Transverse colon (tissue), 4 donors: ENCODE results near the gene FOXP2. TPM values are rescaled to one million over a fixed set of nuclear protein-coding genes. Genes with fewer than 3 reads are reported as not detected.
"Not testable (repeated sequence)": the region's sequence is repeated elsewhere in the genome, so short reads cannot be mapped to it uniquely, and the experiment has no call there.

Experiments
- DNase-seq: peaks from one replicate; pipeline ENCODE4 v3.0.0-alpha.2; 2019
- H3K27ac ChIP-seq, 4 donors: fragments of 200-600 bp; sonication (generic); 2 replicates each; pipeline ENCODE4 v1.5.1; 2016 to 2018; ENCODE audit warnings: inconsistent platforms in 4 of 4
- H3K27me3 ChIP-seq: fragments of 200-600 bp; sonication (generic); 2 replicates; pipeline ENCODE4 v1.5.1; 2017; ENCODE audit warnings: inconsistent platforms
- H3K36me3 ChIP-seq, 4 donors: fragments of 200-600 bp; sonication (generic); 2 replicates each; pipeline ENCODE4 v1.5.1; 2017 to 2019; ENCODE audit warnings: inconsistent platforms in 4 of 4
- H3K4me1 ChIP-seq, 4 donors: fragments of 200-600 bp; sonication (generic); 2 replicates each; pipeline ENCODE4 v1.5.1; 2017 to 2020; ENCODE audit warnings: inconsistent platforms in 4 of 4
- H3K4me3 ChIP-seq, 4 donors: fragments of 200-600 bp; sonication (generic); 1 replicate in 1 of 4; 2 replicates in 3 of 4; pipeline versions ENCODE4 v1.5.1 to v1.6.1; 2017 to 2019; ENCODE audit warnings: inconsistent platforms in 4 of 4
- H3K9me3 ChIP-seq, 2 donors: fragments of 200-600 bp; sonication (generic); 2 replicates each; pipeline ENCODE4 v1.5.1; 2017 to 2019; ENCODE audit warnings: inconsistent platforms in 2 of 2
- EP300 ChIP-seq: sonication (generic); formaldehyde crosslinking; IDR thresholded peaks from one replicate; pipeline ENCODE4 v1.6.1; 2017; ENCODE audit warnings: antibody characterized with exemption, low read depth
- POLR2A ChIP-seq: fragments of 450-650 bp; IDR thresholded peaks from one replicate; pipeline ENCODE4 v1.6.1; 2016; ENCODE audit warnings: antibody characterized with exemption, mild to moderate bottlenecking, moderate library complexity
- POLR2AphosphoS5 ChIP-seq, 3 donors: sonication (generic); formaldehyde crosslinking; IDR thresholded peaks; one replicate each; pipeline ENCODE4 v1.6.1; 2016; ENCODE audit warnings: antibody characterized with exemption in 3 of 3
- WGBS, 2 donors: methylation state at CpG; one replicate each; pipeline ENCODE4 v1.1.5; 2018; ENCODE audit warnings: low coverage in 1 of 2; 5-methylcytosine and 5-hydroxymethylcytosine counted together
- in situ Hi-C, 4 donors: fragments of 200-750 bp; cut with MboI; loops; one replicate each; pipeline versions ENCODE4 v1.15.0 to v1.15.1; 2017; ENCODE audit warnings: low sequenced_read_pairs in 3 of 4, low pct_ligation_motif_present in 1 of 4, low pct_unique_long_range_greater_than_20kb in 1 of 4
- intact Hi-C: fragments of 100-400 bp; cut with DNase I; formaldehyde crosslinking; loops from one replicate; pipeline ENCODE4 v1.15.1; 2023; ENCODE audit warnings: low total_unique reads
- total RNA-seq, 4 donors: library from RNA; depleted of rRNA; stranded (reverse); fragments of >200 nt; gene quantifications; one replicate each; pipeline ENCODE4 v1.1.0, GENCODE V29; 2016
- TF ChIP-seq, protein P1 (sequence below), 5 experiments: fragments of 200-600 bp in 3 of 5; fragments of 450-650 bp in 2 of 5; sonication (generic) in 3 of 5; IDR thresholded peaks; 1 replicate in 2 of 5; 2 replicates in 3 of 5; pipeline ENCODE4 v1.5.1; 2016 to 2017; ENCODE audit warnings: antibody characterized with exemption in 5 of 5, inconsistent platforms in 3 of 5, mild to moderate bottlenecking in 2 of 5, moderate library complexity in 1 of 5

Gene FOXP2
- total RNA-seq, 4 donors from 2014 or later: 20.5 to 102 (median 34.0) TPM

DNA sequence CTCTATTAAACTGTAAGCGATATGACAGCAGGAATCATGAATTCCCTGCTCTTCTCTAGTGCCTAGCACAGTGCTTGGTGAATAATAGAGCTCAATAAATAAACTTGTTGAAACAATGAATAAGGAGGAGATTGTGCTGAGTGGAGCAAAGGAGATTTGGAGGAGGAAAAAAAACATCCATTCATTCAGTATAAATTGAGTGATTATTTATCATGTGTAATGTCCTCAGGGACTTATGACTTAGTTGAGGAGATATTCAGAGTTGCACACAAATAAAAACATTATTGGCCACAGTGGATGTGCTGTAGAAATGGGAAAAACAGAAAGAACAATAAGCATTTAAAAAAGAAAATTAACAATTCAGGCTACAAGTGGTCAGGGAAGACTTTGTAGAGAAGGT lies 125.7 kb downstream of the FOXP2 start:
- in situ Hi-C loops: loop anchor here in 1 of 4 donors (25.0 kb wide), 1 partner anchor 453 kb away; no protein-coding TSS in a partner anchor
- 85 to 100% methylated on average over 1 of the region's 1 CpG for WGBS, 2 donors
- TF ChIP-seq POLR2AphosphoS5 (IDR thresholded peaks at IDR 0.05) (no peak), EP300 (no peak), POLR2A (no peak)
- TF ChIP-seq, protein P1, sequence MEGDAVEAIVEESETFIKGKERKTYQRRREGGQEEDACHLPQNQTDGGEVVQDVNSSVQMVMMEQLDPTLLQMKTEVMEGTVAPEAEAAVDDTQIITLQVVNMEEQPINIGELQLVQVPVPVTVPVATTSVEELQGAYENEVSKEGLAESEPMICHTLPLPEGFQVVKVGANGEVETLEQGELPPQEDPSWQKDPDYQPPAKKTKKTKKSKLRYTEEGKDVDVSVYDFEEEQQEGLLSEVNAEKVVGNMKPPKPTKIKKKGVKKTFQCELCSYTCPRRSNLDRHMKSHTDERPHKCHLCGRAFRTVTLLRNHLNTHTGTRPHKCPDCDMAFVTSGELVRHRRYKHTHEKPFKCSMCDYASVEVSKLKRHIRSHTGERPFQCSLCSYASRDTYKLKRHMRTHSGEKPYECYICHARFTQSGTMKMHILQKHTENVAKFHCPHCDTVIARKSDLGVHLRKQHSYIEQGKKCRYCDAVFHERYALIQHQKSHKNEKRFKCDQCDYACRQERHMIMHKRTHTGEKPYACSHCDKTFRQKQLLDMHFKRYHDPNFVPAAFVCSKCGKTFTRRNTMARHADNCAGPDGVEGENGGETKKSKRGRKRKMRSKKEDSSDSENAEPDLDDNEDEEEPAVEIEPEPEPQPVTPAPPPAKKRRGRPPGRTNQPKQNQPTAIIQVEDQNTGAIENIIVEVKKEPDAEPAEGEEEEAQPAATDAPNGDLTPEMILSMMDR (IDR thresholded peaks at IDR 0.05): no peak
- Histone ChIP-seq H3K36me3 (no peaks in the 10 kb centered on the region), H3K4me3 (no peak overlapping the region), H3K4me1 (peaks cover 0 to 4% (median under 1%) of the 10 kb centered on the region in 4 donors), H3K9me3 (no peaks in the 10 kb centered on the region), H3K27me3 (no peaks in the 10 kb centered on the region), H3K27ac (no peak overlapping the region)
- DNase-seq: no peak
- intact Hi-C loops: no loop called here

DNA sequence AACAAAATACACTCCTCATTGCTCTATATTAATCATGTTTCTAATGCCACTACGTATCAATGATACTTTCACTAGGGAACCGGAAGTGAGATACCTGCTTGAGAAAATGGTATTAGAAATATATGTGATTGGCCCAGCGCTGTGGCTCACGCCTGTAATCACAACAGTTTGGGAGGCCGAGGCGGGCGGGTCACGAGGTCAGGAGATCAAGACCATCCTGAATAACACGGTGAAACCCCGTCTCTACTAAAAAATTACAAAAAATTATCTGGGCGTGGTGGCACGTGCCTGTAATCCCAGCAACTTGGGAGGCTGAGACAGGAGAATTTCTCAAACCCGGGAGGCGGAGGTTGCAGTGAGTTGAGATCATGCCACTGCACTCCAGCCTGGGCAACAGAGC lies 132.7 kb downstream of the FOXP2 start:
- H3K27me3 ChIP-seq, H3K27ac ChIP-seq, H3K4me3 ChIP-seq, H3K4me1 ChIP-seq, H3K36me3 ChIP-seq, DNase-seq, H3K9me3 ChIP-seq, intact Hi-C loops: not testable (repeated sequence)
- WGBS, 2 donors: 91 to 93% methylated on average over 14 of the region's 14 CpGs
- in situ Hi-C loops: loop anchor here in 1 of 4 donors (25.0 kb wide), 1 partner anchor 460 kb away; no protein-coding TSS in a partner anchor

DNA sequence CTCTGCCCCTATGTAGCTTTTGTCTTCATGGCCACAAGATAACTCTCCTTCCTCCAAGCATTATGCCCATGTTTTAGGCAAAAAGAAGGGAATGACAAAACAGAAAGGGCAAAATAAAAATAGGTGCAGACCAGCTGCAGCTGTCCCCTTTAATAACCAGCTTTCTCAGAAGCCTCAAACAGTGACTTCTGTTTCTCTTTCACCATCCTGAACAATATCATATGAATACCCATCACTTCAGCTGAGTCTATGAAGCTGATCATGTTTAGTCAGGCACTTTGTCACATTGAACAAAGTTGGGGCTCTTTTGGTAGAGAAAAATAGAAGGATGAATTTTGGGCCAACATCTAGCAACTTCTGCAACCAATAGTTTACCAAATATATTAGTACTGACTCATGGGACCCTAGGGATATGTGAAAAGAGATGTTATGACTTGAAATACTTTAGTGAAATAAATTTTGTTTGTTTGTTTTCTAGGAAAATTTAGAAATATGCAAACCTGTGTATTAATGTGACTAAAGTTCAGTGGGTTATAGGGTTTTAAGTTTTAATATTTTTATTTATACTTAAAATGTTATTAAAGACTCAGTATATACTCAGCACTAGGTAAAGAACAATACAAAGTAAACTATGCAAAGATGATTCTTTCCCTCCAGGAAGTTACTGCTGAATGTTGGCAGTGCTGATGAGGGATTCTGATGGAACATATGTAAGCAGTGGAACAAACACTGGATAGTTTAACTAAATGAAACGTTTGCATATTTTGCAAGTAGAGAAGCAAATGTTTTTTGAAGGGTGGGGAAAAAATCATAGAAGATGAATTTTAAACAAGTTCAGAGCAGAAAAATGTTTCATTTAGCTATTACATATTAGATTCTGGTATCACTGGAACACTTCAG lies 133.7 kb downstream of the FOXP2 start:
- H3K27me3 ChIP-seq: no peaks in the 10 kb centered on the region
- no peaks in the 10 kb centered on the region for H3K9me3 ChIP-seq
- intact Hi-C loops (no loop called here), in situ Hi-C loops (loop anchor here in 1 of 4 donors (25.0 kb wide), 1 partner anchor 461 kb away; no protein-coding TSS in a partner anchor)
- no peak overlapping the region for H3K27ac ChIP-seq
- no peak for DNase-seq
- WGBS, 2 donors: 23 to 38% methylated on average over 1 of the region's 1 CpG
- H3K4me3 ChIP-seq: no peak overlapping the region
- TF ChIP-seq EP300 (no peak), POLR2A (no peak), POLR2AphosphoS5 (IDR thresholded peaks at IDR 0.05) (no peak)
- TF ChIP-seq, protein P1 (IDR thresholded peaks at IDR 0.05): no peak
- H3K36me3 ChIP-seq: no peaks in the 10 kb centered on the region
- H3K4me1 ChIP-seq: no peaks in the 10 kb centered on the region

DNA sequence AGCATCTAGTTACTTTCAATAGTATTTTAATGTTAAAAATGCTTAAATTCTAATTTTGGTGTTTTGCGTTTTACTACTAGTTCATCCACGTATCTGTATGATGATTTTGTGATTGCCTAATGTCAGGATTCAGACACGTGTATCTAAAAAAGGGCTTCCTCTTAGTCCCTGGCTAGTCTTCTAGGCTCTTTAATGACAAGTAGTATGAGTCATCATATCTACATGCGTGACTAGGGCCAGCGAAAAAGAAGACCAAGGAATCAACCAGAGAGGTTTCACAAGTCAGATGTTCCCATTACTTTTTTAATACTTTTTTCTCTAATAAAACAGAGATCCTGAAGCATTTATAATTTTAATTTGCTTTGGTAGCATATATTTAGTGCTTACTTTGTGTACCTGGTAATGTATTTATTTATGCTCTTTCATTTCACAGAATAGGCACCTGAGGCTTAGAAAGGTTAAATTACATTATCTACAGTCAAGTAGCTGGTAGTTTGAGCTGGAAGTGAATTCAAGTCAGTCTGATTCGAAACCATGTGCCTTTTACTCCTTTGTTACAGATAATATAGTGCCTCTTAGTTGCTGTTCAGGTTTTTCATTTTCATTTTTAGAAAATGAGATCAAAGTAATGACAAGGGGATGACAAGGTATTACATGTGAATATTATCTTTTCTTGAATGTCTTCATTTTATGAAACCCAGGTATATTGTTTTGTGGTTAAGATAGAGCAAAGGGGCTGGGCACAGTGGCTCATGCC lies 140.3 kb downstream of the FOXP2 start:
- H3K36me3 ChIP-seq: no peaks in the 10 kb centered on the region
- no peaks in the 10 kb centered on the region for H3K9me3 ChIP-seq
- no peak overlapping the region for H3K4me3 ChIP-seq
- no peaks in the 10 kb centered on the region for H3K27me3 ChIP-seq
- H3K4me1 ChIP-seq: no peaks in the 10 kb centered on the region
- TF ChIP-seq, protein P1 (IDR thresholded peaks at IDR 0.05): no peak
- no peak for TF ChIP-seq POLR2A
- TF ChIP-seq EP300: no peak
- no peak for TF ChIP-seq POLR2AphosphoS5 (IDR thresholded peaks at IDR 0.05)
- in situ Hi-C loops (no loop called here), intact Hi-C loops (no loop called here)
- 56 to 67% methylated on average over 6 of the region's 6 CpGs for WGBS, 2 donors
- H3K27ac ChIP-seq: no peak overlapping the region
- no peak for DNase-seq
